Measurements from ENCODE around the gene AARS1.
"Not testable (repeated sequence)": the region's sequence is repeated elsewhere in the genome, so short reads cannot be mapped to it uniquely, and the experiment has no call there.

The AARS1 gene

GRCh38 chr16:70289229-70290094 is at the start of gene AARS1:
TSS of gene AARS1 (minus strand) at chr16:70289506. CDS start at chr16:70282763, 6,743 bp downstream.
- DNase-seq (ENCODE audit: low spot score): peak; percentile 98

GRCh38 chr16:70337814-70338213 is 48.5 kb upstream of the AARS1 start:
- no peak for DNase-seq (ENCODE audit: low spot score)

DNA sequence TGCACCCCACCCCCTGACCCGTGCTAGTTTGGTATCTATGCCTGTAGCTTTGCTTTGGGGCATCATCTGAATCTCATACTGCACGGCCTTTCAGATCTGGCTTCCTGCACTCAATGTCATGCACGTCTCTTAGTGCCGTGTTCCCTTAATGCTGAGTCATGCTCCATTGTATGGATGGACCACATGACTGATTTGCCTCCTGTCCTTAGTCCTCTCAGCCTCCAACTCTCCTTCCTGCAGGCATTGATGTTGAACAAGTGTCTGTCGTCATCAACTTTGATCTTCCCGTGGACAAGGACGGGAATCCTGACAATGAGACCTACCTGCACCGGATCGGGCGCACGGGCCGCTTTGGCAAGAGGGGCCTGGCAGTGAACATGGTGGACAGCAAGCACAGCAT is 43.4 kb upstream of the AARS1 start:
- DNase-seq (ENCODE audit: low spot score): not testable (repeated sequence)

GRCh38 chr16:70331588-70332358 is 42.5 kb upstream of the AARS1 start:
- no peak for DNase-seq (ENCODE audit: low spot score)

GRCh38 chr16:70331091-70331490 is 41.8 kb upstream of the AARS1 start:
- DNase-seq (ENCODE audit: low spot score): no peak

GRCh38 chr16:70324998-70325747 is 35.9 kb upstream of the AARS1 start:
- DNase-seq (ENCODE audit: low spot score): no peak

GRCh38 chr16:70320121-70320520 is 30.8 kb upstream of the AARS1 start:
- DNase-seq (ENCODE audit: low spot score): no peak

GRCh38 chr16:70307726-70308125 is 18.4 kb upstream of the AARS1 start:
- DNase-seq (ENCODE audit: low spot score): not testable (repeated sequence)

GRCh38 chr16:70306880-70307279 is 17.6 kb upstream of the AARS1 start:
- DNase-seq (ENCODE audit: low spot score): no peak

DNA sequence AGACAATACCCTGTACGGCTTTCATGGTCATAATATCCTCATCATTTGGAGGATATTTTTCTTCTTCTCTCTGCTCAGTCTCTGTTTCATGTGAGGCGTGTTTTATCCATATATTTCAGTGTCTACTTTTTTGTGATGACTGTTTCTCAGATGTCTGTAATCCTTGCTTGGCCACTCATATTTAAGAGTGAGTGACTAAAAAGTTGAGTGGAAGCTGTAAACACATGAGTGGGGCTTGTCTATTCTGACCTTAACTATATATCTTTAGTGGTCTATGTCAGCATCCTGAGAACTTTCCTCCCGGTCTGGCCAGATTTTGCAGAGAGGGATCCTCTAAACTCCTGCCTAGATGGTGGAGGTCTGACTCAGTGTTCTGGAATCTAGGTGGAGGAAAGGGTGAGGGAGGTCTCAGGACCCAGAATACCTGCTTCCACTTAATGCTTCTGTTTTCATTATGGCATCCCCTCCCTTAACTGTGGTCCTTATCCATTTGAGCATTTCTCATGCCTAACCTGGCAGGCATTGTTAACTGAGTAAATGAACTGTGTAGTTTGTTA is 15.7 kb upstream of the AARS1 start:
- no peak for DNase-seq (ENCODE audit: low spot score)

- no peak for DNase-seq (ENCODE audit: low spot score)
Observed at GRCh38 chr16:70302745-70303144, 13.4 kb upstream of the AARS1 start.

GRCh38 chr16:70301121-70301520 is 11.8 kb upstream of the AARS1 start:
- DNase-seq (ENCODE audit: low spot score): no peak

- peak; percentile 54 for DNase-seq (ENCODE audit: low spot score)
Observed at GRCh38 chr16:70298988-70299938, 10.0 kb upstream of the AARS1 start, which contains the start of gene DDX19B. TSS of gene DDX19B (plus strand) at chr16:70299186. CDS start at chr16:70299298, 112 bp downstream.

GRCh38 chr16:70295634-70296033 is 6.3 kb upstream of the AARS1 start:
- DNase-seq (ENCODE audit: low spot score): no peak

GRCh38 chr16:70294385-70295025 is 5.2 kb upstream of the AARS1 start:
- no peak for DNase-seq (ENCODE audit: low spot score)

- DNase-seq (ENCODE audit: low spot score): not testable (repeated sequence)
Observed at GRCh38 chr16:70292148-70292547, 2.8 kb upstream of the AARS1 start.

- DNase-seq (ENCODE audit: low spot score): no peak
Observed at GRCh38 chr16:70290949-70291519, 1.7 kb upstream of the AARS1 start.

GRCh38 chr16:70287304-70287971 is 1.9 kb downstream of the AARS1 start:
- DNase-seq (ENCODE audit: low spot score): not testable (repeated sequence)

DNA sequence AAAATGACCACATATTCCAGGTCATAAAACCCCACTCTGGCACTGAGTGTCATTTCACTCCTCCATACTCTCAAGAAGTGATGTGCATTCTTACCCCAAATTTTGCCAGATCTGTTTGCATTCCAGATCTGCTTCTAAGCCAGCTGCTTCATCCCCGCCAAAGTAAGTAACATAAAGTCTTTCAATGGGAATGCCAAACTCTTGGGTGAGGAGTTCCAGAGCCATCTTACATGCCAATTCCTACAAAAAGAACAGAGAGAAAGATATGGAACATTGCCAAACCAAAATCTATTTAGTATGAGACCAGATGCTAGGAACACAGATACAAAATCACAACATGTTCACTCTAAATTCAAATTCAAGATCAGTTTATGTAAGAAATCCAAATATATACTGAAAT is 12.9 kb downstream of the AARS1 start:
- no peak for DNase-seq (ENCODE audit: low spot score)

Data from CD4-positive, alpha-beta T cell treated with Interleukin-6 at 100 ng/mL for 8 hours (primary cell).